ENCODE results near the gene SIRPB1. TPM values are rescaled to one million over a fixed set of nuclear protein-coding genes. Genes with fewer than 3 reads are reported as not detected.
"Not testable (repeated sequence)": the region's sequence is repeated elsewhere in the genome, so short reads cannot be mapped to it uniquely, and the experiment has no call there.

SIRPB1 gene
- polyA plus RNA-seq (ENCODE audit: insufficient read length in 3 of 3) = 1 to 10 TPM in 2 of 3 donors, under 1 TPM in 1; 0.53 to 2.5 (median 1.5) TPM

DNA sequence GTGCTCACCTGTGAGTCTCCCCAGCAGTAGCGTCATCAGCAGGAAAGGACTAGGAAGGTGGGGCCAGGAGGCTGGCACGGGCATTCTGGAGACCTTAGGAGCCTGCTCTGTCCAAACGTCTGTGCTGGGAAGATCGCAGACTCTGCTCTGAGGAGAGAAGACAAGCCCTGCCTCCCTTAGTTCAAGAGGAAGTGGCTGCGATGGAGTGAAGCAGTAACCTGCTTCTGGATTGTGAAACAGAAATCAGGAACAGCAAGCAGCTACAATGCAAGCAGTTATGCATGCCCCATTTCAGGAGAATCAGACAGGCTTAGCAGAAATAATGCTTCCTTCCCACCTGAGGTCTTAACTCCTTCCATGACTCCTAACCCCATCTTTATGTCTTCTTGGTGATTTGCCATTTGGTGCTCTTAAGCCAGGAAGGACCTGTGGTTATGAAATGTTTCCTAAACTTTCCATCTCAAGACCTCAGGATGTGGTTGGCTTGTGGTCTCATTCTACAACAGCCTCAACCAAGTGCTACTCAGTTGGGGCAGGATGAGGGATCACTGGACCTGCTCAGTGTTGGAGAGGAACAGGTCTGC, at the start of gene SIRPB1:
TSS of gene SIRPB1 (minus strand) at position 149 of the 584 bp plus-strand sequence. CDS start at position 84, 65 bp downstream.
- no peak for DNase-seq (ENCODE audit: low read depth in 3 of 3, low spot score in 2 of 3)

DNA sequence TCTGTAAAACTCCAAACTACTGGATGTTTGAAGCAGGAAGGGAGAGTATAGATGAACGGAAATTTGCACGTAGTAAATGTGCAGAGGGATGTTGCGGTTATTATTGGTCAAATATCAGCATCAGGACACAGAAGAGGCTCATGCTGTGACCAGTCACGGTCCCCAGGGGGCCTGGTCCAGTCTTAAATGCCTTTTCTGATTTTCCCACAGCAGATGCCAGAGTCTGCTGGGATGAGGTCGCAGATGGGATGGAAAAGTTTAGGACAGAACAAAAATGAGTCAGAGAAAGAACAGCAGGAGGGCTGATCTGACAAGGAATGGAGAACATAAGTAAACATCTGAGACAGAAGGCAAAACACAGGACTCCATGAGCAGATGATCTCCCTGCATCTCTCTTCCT, 49.5 kb upstream of the SIRPB1 start:
- DNase-seq (ENCODE audit: low read depth in 3 of 3, low spot score in 2 of 3) = no peak

DNA sequence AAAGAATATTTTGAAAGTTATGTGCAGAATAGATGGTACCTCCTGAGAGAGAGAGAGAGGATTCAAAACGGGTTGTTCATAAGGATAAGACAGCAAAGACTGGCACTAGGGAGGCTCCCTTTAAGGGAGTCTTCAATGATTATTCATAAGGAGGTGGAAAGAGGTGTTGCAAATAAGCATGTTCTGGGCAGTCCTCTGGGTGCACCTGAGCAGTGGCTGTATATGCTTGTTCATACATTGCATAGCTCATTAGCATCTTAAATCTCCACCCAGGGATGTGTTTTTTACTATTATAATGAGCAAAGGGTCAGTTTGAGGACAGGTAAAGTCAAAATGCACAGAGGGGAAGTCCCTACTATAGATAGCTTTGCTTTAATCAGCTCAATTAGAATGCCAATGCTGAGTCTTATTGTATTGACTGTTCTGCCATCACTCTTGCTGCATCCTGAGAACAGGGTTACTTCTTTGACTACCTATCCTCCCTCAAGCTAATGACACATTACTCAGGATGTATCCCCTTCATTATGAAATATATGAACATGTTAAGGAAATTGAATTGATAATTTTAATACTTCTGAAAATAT, 47.8 kb upstream of the SIRPB1 start:
- no peak for DNase-seq (ENCODE audit: low read depth in 3 of 3, low spot score in 2 of 3)

DNA sequence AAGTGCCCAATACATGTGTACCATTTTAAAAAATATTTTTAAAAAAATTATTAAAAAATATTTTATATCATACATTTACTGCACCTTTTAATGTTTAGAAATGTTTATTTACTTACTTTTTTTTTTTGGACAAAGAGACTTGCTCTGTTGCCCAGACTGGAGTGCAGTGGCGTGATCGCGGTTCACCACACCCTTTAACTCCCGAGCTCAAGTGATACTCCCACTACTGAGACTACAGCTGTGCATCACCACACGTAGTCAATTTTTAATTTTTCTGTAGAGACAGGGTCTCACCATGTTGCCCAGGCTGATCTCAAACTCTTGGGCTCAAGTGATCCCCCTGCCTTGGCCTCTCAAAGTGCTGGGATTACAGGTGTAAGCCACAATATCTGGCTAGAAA, 47.0 kb upstream of the SIRPB1 start:
- no peak for DNase-seq (ENCODE audit: low read depth in 3 of 3, low spot score in 2 of 3)

DNA sequence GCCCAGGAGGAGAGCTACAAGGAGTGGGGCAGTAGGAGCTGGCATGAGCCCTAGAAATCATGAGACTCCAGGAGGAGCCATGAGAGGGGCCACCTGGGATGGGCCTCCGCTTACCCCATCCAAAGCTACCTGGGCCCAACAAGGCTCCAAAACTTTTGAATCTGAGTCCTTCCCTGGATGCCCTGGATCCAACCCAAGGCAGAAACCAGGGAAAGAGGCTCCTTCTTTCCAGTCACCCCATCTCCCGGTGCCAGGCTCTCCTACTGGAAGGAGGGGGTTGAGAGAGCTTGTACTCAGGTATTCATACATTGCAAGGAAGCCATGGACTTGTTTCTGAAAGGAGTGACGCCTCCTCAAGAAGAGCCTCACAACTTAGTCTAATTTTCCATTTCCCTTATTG, 45.5 kb upstream of the SIRPB1 start:
- no peak for DNase-seq (ENCODE audit: low read depth in 3 of 3, low spot score in 2 of 3)

DNA sequence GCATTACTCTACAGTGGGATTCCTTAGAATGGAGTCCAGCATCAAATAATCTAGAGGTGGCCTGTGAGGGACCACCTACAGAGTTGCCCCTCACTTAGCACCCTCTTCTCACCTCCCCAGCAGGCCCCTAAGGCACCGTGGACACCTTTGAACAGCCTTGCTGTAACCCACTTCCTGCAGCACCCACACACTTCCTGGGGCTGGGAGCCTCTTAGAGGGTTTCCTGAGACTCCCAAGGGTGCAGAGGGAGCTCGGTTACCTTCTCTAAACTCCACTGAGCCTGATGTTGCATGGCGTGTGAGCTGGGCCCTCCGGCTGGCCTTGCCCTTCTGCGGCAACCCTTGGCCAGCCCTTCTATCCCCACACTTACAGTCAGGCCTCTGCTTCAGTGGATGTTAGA, 45.1 kb upstream of the SIRPB1 start:
- no peak for DNase-seq (ENCODE audit: low read depth in 3 of 3, low spot score in 2 of 3)

DNA sequence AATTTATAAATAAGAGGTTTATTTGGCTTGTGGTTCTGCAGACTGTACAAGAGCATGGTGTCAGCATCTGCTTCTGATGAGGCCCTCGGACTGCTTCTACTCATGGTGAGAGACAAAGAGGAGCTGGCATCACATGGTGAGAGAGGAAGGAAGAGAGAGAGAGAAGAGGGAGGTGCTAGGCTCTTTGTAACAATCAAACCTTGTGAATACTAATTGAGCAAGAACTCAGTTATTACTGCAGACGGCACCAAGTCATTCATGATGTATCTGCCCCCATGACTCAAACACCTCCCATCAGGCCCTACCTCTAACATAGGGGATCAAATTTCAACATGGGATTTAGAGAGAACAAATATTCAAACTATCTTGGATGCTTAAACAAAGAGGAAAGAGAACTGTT, 44.1 kb upstream of the SIRPB1 start:
- DNase-seq (ENCODE audit: low read depth in 3 of 3, low spot score in 2 of 3) = no peak

DNA sequence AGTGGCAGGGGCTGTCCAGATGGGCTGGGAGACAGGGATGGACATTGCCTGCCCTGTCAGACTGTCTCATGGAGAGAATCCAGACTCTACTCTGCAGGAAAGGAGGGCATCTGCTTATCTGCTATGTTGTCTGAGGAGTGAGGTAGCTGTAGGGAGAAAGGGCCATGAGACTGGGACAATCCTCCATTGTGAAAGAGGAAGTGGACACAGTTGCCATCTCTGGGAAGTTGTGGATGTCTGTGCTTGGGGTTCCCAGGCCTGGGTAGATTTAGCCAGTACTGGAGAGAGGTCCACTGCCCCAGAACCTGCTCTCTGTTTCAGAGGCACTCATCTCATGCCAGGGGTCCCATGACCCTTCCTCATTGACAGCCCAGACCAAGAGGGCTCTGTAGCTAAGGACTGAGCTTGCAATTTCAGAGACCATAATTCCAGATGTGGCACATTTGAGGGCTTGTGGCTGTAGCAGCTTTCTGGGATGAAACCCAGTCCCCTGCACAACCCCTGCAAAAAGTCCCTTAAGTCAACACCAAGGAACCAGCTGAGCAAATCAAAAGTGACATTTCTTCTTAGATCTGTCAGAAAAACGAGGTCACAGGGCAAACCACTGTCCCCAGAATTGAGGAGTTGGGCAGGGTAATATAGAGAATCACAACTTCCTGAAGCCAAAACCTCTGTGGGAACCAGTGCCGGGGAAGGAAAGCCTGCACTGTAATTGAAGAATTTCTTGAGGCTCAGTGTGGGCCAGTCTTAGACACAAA, 41.9 kb upstream of the SIRPB1 start:
- DNase-seq (ENCODE audit: low read depth in 3 of 3, low spot score in 2 of 3) = no peak

DNA sequence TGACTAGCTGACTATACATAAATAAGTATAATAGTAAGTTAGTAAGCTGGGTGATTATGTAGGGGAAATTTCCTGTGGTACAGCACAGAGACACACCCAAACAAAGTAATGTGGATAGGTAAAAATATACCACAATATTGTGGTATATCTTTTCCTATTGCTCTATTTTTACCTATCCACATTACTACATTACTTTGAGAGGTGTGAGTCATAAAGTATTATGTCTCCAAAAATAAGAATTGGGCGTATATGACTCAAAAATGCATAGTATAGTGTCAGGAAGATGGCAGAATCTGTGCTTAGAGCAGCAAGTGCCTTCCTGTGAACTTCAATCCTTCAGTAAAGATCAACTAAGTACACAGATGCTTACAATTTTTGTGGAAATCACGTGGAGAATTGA, 40.4 kb upstream of the SIRPB1 start:
- DNase-seq (ENCODE audit: low read depth in 3 of 3, low spot score in 2 of 3) = no peak

DNA sequence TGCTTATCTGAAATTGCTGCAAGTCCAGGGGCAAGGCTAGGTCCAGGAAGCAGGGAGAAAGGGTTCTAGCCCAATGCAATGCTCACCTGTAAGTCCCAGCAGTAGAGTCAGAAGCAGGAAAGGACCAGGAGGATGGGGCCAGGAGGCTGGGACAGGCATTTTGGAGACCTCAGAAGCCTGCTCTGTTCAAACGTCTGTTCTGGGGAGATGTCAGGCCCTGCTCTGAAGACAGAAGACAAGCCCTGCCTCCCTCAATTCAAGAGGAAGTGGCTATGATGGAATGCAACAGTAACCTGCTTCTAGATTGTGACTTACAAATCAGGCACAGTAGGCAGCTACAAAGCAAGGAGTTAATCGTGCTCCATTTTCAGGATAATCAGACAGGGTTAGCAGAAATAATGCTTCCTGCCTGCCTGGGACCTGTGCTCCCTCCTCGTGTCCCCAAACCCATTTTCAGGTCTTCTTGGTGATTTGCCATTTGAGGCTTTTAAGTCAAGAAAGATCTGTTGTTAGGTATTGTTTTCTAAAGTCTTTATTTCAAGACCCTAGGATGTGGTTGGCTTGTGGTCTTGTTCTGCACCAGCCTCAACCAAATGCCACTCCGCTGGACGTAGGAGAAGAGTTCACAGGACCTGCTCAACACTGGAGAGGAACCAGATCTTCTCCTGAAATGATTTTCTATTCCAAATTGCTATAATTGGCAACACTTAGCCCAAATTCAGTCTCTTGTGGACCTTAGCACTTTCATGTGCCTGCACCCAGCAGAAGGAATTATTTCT, 37.9 kb upstream of the SIRPB1 start, which contains the start of gene SIRPG:
TSS of gene SIRPG (minus strand) at position 224 of the 779 bp plus-strand sequence. CDS start at position 159, 65 bp downstream.
- DNase-seq (ENCODE audit: low read depth in 3 of 3, low spot score in 2 of 3) = no peak

DNA sequence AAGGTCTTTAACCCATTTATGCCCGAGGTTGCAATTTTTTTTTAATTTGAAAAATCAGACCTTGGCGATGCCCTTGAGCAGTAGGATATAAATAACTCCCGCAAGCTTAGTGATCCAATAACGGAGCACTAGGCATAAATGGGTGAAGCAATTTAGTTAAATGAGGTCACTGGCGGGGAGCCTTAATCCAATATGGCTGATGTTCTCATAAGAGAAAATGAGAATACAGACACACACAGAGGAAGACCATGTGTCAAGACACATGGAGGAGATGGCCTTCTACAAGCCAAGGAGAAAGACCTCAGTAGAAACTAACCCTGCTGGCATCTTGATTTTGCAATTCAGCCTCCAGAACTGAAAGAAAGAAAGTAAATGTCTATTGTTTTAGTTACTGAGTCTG, 37.0 kb upstream of the SIRPB1 start:
- DNase-seq (ENCODE audit: low read depth in 3 of 3, low spot score in 2 of 3) = no peak

DNA sequence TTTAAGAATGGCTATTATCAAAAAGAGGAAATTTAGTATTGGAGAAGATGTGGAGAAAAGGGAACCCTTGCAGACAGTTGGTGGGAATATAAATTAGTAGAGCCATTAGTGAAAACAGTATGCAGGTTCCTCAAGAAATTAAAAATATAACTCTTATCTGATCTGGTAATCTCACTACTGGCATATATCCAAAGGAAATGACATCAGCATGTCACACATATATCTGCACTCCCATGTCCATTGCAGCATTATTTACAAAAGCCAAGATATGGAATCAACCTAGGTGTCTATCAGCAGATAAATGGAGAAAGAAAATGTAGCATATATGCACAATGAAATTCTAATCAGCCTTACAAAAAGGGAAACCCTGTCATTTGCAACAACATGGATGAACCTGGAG, 35.2 kb upstream of the SIRPB1 start:
- DNase-seq (ENCODE audit: low read depth in 3 of 3, low spot score in 2 of 3) = no peak

DNA sequence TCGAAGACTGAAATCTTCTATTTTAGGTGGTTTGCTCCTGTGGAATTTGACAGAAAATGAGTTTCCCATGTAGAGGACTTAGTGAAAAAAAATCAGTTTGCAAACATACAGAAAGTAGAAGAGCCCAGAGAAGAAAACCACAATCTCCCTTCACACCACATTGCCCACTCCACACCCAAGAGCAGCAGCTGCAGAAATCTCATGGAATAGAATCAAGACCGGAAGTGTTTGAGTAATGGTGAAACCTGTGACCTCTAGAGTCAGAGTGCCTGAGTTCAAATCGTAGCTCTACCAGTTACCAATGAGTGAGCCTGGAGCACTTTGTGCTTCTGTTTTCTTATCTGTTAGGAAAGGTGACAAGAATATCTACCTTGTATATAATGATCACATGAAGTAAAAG, 33.2 kb upstream of the SIRPB1 start:
- DNase-seq (ENCODE audit: low read depth in 3 of 3, low spot score in 2 of 3) = no peak

DNA sequence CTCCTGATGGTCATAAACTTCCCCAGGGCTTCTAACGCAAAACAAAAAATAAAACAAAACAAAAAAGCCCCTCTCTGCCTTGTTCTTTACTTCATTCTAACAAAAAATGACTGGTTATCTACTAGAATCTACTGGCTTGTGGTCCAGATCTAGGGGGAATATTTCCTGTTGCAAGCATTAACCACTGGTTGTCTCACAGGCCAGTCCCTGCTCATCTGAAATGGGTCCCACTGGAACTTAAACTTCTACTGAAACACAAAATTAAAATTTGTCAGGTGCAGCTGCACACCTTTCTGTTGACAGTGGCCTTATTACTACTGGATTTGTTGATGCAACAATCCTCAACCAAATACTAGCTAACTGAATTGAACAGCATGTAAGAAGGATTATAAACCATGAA, 32.3 kb upstream of the SIRPB1 start:
- DNase-seq (ENCODE audit: low read depth in 3 of 3, low spot score in 2 of 3) = no peak

DNA sequence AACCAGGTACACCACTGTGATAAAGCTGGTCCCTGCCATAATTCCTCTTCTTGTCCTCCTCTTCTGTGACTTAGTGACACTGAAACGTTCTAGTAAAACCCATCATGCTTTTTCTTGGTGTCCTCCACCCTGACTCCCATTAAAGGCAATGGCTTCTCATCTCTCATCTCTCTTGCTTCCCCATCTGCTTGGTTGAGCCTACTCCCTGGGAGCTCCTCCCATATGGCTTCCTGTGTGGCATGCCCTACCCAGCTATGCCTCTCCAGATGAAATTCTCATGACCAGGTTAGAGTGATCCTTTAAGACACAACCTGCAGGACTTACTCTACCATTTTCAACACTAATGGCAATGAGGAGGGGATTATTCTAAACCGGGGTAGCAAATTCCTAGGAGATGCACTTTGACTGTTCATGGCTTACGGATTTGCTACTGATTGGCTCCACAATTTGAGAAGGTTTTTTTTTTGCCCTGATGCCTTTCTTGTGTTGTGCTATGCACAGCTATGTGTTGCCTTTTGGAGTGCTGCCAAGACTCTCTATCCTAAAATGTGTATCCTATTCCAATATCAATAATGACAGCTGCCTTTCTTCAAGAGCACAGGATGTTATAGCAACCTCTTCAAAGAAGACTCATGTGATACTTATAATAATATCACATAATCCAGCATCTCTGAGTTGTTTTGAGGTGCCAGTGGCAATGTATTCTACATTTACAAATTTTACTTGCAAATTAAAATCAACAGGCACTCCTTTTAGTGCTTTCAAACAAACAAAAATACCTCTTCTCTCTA, 31.7 kb upstream of the SIRPB1 start:
- no peak for DNase-seq (ENCODE audit: low read depth in 3 of 3, low spot score in 2 of 3)

DNA sequence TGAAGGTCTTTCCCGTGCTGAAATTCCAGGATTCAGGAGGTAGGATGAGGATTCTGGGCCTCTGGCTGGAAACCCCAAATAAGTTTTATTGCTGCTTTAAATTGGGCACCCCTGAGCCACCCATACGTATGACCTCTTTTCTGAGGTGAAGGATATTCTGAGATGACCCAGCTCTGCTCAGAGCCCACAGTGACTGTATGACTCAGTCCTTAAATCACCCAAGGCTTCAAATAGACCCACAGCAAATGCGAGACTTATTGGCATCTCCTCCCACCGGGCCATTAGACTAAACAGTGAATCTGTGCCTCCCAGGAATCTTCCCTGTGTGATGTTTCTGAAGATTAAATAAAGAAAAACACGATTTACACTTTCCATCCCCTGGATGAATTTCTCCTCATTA, 28.3 kb upstream of the SIRPB1 start:
- no peak for DNase-seq (ENCODE audit: low read depth in 3 of 3, low spot score in 2 of 3)

DNA sequence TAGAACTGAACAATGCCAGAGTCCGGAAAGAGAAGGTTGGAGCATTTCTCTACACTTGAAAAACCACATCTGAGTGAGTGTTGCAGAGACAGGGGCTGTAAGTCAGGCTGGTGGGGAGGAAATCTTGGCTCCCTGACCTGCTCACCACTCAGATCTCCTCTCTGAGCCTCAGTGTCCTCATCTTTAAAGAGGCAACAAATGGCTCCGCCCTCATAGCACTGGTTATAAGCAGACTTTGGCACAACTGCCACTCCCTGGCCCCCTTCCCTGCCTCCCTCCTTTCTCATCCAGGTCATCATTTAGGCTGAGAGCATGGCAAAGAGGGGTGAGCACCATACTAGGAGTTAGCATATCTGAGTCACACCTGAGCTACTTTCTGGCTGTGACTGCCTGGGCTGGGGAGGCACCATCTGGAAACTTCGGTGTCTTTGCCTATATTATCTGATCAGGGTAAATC, 27.2 kb upstream of the SIRPB1 start:
- DNase-seq (ENCODE audit: low read depth in 3 of 3, low spot score in 2 of 3) = no peak

DNA sequence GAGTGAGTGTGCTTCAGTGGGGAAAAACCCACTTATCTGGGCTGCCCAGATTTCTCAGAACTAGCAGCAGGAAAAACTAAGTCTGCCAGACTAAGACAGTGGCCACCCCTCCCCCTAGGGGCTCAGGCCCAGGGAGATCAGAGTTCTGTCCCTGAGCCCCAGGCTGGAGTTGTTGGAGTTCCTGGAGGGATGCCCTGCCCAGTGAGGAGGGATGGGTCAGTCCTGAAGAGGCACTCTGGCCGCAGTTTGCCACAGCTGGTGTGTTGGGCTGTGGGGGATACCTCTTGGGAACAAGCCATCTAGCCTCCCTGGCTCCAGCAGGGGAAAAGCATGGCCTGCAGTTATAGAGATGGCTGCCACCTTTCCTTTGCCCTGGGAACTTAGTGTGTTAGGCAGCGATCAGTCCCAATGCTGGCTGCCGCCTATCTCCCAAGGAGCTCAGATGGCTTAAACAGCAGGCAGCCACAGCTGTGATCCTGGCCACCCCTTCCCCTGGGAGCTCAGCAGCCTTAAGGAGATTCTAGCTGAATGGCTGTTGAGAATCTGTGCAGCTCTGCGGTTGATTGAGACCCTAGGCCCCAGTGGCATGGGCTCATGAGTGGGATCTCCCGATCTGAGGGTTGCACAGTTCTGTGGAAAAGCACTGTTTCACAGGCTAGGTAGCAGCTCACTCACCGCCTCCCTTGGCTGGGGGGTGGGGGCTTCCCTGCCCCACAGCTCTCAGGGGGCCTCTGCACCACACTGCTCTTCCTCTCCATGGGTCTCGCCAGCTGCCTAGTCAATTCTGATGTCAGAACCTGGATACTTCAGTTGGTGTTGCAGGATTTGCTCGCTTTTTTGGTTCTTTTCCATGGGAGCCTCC, 24.5 kb upstream of the SIRPB1 start:
- no peak for DNase-seq (ENCODE audit: low read depth in 3 of 3, low spot score in 2 of 3)

DNA sequence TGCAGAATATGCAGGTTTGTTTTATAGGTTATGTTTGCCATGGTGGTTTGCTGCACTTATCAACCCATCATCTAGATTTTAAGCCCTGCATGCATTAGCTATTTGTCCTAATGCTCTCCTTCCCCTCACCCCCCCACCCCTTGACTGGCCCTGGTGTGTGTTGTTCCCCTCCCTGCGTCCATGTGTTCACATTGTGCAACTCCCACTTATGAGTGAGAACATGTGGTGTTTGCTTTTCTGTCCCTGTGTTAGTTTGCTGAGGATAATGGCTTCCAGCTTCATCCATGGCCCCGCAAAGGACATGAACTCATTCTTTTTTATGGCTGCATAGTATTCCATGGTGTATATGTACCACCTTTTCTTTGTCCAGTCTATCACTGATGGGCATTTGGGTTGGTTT, 18.8 kb upstream of the SIRPB1 start:
- not testable (repeated sequence) for DNase-seq (ENCODE audit: low read depth in 3 of 3, low spot score in 2 of 3)

Data from right renal cortex interstitium (tissue), 3 donors.